Measurements from ENCODE around the gene GSTP1.
"Not testable (repeated sequence)": the region's sequence is repeated elsewhere in the genome, so short reads cannot be mapped to it uniquely, and the experiment has no call there.

The GSTP1 gene

DNA sequence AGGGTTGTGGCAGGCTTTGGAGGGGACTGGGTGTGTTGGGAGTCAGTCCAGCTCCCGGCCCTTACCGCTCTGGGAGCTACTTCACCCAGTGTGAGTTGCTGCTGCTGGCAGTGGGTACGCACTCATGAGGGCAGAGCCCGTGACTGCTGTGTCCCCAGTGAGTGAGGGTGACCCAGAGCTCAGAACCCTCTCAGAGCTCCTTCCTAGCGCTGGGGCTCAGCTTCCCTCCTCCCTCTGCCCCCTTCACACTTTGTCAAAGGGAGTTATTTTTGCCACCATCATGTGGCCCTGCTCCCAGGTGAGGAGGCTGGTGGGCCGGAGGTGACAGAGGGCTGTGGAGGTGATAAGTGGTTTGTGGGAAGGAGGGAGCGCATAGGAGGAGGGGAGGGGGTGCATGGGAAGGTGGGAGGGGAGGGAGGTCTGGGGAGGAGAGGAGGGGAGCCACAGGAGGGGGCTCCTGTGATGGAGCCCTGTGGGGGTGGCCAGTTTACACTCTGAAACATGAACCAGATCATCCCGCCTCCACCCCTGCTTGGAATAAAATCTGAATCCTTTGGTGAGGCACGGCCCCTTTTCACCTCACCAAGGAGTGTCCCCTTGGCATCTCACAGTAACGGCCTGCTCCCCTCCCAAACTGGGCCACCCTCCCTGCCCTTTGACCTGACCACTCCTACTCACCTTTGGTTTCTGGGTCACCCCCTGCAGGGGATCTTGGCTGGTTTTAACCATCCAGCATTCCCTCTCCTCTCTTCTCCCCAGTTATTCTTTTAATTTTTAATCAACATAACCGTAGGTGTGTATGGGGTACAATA lies 33.0 kb downstream of the GSTP1 start:
- DNase-seq: no peak

DNA sequence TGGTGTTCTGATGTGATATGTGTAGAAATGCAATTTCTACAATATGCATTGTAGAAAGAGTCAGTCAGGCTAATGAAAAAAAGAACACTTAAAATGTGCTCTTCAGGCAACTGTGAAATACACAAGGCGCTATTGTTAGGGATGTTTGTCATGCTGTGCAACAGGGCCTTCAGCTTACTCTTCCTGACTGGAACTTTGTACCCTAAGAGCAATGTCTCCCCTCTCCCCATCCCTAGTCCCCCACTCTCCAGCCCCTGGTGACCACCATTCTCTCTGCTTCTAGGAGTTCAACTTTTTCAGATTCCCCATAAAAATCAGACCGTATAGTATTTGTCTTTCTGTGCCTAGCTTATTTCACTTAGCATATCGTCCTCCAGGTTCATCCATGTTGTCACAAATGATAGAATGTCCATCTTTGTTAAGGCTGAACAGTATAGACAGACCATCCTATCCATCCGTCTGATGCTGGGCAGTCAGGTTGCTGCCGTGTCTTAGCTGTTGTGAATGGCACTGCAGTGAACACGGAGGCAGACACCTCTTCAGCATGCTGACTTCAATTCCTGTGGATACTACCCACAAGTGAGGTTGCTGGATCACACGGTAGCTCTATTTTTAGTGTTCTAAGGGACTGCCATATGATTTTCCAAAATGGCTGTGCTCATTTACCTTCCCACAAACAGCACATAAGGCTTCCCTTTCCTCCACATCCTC lies 33.8 kb downstream of the GSTP1 start:
- no peak for DNase-seq

DNA sequence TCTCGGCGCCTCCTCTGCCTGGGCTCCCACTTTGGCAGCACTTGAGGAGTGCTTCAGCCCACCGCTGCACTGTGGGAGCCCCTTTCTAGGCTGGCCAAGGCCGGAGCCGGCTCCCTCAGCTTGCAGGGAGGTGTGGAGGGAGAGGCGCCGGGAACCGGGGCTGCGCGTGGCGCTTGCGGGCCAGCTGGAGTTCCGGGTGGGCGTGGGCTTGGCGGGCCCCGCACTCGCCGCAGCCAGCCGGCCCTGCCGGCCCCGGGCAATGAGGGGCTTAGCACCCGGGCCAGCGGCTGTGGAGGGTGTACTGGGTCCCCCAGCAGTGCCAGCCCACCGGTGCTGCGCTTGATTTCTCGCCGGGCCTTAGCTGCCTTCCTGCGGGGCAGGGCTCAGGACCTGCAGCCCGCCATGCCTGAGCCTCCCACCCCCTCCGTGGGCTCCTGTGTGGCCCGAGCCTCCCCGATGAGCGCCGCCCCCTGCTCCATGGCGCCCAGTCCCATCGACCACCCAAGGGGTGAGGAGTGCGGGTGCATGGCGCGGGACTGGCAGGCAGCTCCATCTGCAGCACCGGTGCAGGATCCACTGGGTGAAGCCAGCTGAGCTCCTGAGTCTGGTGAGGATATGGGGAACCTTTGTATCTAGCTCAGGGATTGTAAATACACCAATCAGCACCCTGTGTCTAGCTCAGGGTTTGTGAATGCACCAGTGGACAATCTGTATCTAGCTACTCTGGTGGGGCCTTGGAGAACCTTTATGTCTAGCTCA lies 35.5 kb downstream of the GSTP1 start:
- DNase-seq: not testable (repeated sequence)

- DNase-seq: not testable (repeated sequence)
These were observed 36.3 kb downstream of the GSTP1 start for GRCh38 chr11:67619683-67620618.

- DNase-seq: not testable (repeated sequence)
These were observed 37.0 kb downstream of the GSTP1 start for GRCh38 chr11:67620621-67621020.

DNA sequence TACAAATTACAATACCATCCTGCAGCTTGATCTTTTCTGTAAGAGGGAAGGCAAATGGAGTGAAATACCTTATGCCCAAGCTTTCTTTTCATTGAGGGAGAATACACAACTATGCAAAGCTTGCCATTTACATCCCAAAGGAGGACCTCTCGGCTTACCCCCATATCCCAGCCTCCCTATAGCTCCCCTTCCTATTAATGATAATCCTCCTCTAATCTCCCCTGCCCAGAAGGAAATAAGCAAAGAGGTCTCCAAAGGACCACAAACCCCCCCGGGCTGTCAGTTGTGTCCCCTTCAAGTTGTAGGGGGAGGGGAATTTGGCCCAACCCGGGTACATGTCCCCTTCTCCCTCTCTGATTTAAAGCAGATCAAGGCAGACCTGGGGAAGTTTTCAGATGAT lies 38.3 kb downstream of the GSTP1 start:
- DNase-seq: not testable (repeated sequence)

- not testable (repeated sequence) for DNase-seq
These were observed 39.3 kb downstream of the GSTP1 start for GRCh38 chr11:67622905-67623304.

DNA sequence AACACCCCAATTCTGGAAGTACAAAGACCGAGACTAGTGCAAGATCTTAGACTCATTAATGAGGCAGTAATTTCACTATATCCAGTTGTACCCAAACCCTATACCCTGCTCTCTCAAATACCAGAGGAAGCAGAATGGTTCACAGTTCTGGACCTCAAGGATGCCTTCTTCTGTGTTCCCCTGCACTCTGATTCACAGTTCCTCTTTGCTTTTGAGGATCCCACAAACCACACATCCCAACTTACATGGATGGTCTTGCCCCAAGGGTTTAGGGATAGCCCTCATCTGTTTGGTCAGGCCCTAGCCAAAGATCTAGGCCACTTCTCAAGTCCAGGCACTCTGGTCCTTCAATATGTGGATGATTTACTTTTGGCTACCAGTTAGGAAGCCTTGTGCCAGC lies 40.2 kb downstream of the GSTP1 start:
- DNase-seq: not testable (repeated sequence)

- not testable (repeated sequence) for DNase-seq
These were observed 42.7 kb downstream of the GSTP1 start for GRCh38 chr11:67626131-67626833.

DNA sequence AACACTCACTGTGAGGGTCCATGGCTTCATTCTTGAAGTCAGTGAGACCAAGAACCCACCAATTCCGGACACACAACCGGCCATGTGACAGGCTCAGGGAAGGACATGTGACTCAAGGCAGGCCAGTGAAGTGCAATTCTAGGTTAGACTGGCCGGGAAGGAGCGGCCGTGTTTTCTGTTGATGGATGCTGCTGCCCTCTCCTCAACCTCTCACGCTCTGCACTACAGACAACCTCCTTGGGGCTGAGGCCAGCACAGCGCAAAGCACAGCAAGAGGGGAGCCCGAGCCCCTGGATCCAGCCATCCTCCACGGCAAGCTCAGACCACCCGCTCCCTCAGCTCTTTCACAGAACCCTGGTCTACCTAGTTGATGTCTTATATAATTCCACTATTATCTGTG lies 43.4 kb downstream of the GSTP1 start:
- no peak for DNase-seq

- DNase-seq: no peak
These were observed 43.8 kb downstream of the GSTP1 start for GRCh38 chr11:67627441-67627811.

DNA sequence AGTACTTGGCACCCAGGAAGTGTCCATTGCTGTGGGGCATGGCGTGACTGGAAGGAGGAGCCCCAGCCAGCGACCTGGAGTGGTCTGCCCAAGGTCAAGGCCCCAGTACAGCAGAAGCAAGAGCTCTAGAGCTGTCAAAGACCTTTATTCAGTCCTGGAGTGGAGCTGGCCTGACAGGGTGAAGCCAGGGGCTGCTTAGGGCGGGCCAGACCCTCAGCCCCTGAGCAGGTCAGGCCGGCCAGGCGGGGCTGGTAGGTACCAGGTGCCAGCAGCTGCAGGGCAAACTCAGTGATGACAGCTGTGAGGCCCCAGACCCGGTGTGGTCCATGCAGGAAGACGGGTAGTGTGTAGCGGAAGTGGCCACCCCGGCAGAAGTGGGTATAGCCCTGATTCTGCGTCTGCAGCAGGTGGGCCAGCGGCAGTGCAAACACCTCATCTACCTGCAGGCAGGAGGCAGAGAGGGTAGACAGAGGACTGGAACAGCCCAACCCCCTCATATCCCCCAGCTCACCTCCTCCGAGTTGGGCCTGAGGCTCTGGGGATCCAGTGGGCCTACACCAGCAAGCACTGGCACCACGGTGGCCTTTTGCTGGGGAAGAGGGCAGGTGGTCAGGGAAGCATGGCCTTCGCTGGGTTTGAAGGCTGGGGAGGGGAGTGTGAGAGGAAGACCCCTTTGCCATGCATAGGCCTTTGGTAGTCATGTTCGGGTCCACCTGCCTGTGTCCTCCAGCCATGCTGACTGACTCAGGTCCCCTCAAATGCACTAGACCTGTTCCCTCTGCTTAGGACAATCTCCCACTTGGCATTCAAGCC lies 44.4 kb downstream of the GSTP1 start:
- no peak for DNase-seq

GRCh38 chr11:67628710-67629385 lies 45.2 kb downstream of the GSTP1 start:
- no peak for DNase-seq

DNA sequence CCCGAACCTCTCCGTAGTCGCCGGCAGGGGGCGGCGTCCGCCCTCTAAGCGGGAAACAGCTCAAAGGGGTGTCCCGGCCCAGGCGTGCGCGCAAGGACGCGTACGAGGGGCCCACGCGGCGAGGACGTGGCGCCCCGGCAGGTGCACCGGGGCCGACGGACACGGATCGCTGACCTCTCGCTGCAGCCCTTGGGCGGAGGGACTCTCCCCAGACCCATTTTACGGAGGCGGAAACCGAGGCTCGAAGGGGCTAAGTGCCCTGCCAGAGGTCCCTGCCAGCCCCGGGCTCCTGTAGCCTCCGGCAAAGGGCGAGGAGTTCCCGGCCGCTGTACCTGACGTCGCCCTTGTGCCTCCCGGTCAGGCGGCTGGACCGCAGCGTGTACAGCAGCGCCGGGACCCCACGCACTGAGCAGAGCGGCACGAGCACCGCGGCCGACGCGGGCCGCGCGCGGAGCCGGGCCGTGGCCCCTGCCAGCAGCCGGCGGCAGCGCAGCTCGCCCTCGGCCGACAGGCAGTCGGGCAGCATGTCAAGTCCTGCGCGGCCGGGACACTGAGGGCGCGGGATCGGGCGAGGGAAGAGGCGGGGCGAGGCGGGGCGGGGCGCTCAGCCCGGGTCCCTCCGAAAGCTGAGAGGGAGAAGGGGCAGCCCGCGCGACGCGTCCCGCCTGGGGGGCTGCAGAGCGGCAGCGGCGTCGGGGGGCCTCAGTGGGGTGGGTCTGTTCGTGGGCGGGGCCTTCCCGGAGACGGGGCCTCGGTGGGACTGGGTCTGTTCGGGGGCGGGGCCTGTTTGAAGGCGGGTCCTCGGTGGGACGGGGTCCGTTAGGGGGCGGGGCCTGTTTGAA lies 46.0 kb downstream of the GSTP1 start, which contains the start of gene NUDT8:
TSS of gene NUDT8 (minus strand) at position 552 of the 842 bp plus-strand sequence. CDS start at position 526, 26 bp downstream.
- DNase-seq: peak; percentile 84 to 87

GRCh38 chr11:67630228-67630942 lies 46.8 kb downstream of the GSTP1 start:
- DNase-seq: peak; percentile 95 to 96

DNA sequence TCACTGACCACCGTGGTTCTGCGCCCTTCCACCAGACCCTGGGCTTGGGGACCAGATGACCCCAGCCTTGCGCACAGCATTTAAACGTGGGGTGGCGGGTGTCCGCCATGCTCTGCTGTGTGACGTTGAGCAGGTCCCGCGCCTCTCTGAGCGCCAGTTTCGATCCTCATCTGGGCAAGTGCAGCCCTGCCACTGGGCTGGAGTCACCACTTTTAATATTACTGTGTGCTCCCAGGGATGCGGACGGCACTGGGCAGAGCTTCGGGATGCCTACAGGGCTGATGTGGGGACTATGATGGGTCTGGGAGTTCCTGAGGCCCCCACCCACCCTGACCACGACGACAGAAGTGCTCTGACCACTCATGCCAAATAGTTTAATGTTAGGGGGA lies 47.3 kb downstream of the GSTP1 start:
- DNase-seq: no peak

DNA sequence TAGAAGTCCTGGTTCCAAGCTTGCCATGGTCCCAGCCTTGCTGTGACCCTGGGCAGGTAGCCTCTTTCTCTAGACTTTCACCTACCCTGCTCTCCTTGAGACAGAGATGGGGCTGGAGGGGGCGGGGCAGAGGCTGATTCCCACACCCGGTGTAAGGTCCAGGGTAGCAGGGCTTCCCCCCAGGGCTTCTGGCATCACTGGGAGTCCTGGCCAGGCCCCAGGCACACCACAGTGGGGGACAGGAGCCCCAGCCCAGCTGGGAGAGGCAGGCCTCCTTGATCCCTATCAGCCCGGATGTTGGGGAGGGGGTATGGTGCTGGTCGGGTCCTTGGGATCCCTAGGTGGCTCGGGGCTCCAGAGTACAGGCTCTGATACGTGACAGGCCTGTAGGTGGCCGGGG lies 47.8 kb downstream of the GSTP1 start:
- DNase-seq: no peak

GRCh38 chr11:67631853-67632174 lies 48.2 kb downstream of the GSTP1 start:
- no peak for DNase-seq
